Activated CD4-positive, alpha-beta T cell treated with anti-CD3 and anti-CD28 coated beads, Interleukin-2, Interleukin-6, amounts not matched to agents 100 ng/mL and 50 ng/mL, durations not matched to agents 16 hours and 8 hours (primary cell): ENCODE measurements around the gene ERICH3.
"Not testable (repeated sequence)": the region's sequence is repeated elsewhere in the genome, so short reads cannot be mapped to it uniquely, and the experiment has no call there.

Experiments
- DNase-seq: peaks from one replicate; pipeline ENCODE4 v3.0.0-alpha.2; 2020

Gene ERICH3

GRCh38 chr1:74681001-74681400 lies 7.4 kb upstream of the ERICH3 start:
- no peak for DNase-seq

GRCh38 chr1:74679811-74680210 lies 6.2 kb upstream of the ERICH3 start:
- no peak for DNase-seq

GRCh38 chr1:74677926-74678325 lies 4.3 kb upstream of the ERICH3 start:
- no peak for DNase-seq

- DNase-seq, result no peak
Measured at GRCh38 chr1:74674278-74675048, 871 bp upstream of the ERICH3 start.

GRCh38 chr1:74670866-74671265 lies 2.7 kb downstream of the ERICH3 start:
- DNase-seq, result not testable (repeated sequence)

GRCh38 chr1:74654708-74655107 lies 18.9 kb downstream of the ERICH3 start:
- no peak for DNase-seq

- no peak for DNase-seq
Measured at GRCh38 chr1:74652711-74653139, 20.9 kb downstream of the ERICH3 start.

- no peak for DNase-seq
Measured at GRCh38 chr1:74650561-74650960, 23.0 kb downstream of the ERICH3 start.

- no peak for DNase-seq
Measured at GRCh38 chr1:74641876-74642275, 31.7 kb downstream of the ERICH3 start.

- DNase-seq, result no peak
Measured at GRCh38 chr1:74641161-74641560, 32.4 kb downstream of the ERICH3 start.

GRCh38 chr1:74637296-74637695 lies 36.3 kb downstream of the ERICH3 start:
- DNase-seq, result no peak

- DNase-seq, result no peak
Measured at GRCh38 chr1:74629283-74629682, 44.3 kb downstream of the ERICH3 start.

GRCh38 chr1:74623716-74624115 lies 49.9 kb downstream of the ERICH3 start:
- DNase-seq, result no peak

- DNase-seq, result no peak
Measured at GRCh38 chr1:74620242-74620641, 53.4 kb downstream of the ERICH3 start.

- DNase-seq, result no peak
Measured at GRCh38 chr1:74618974-74619373, 54.6 kb downstream of the ERICH3 start.

- no peak for DNase-seq
Measured at GRCh38 chr1:74613894-74614293, 59.7 kb downstream of the ERICH3 start.

- DNase-seq, result no peak
Measured at GRCh38 chr1:74611887-74612286, 61.7 kb downstream of the ERICH3 start.

GRCh38 chr1:74610961-74611360 lies 62.6 kb downstream of the ERICH3 start:
- DNase-seq, result no peak

GRCh38 chr1:74609810-74610371 lies 63.7 kb downstream of the ERICH3 start:
- DNase-seq, result no peak

- no peak for DNase-seq
Measured at GRCh38 chr1:74596717-74597116, 76.9 kb downstream of the ERICH3 start.

- DNase-seq, result no peak
Measured at GRCh38 chr1:74593887-74594866, 79.4 kb downstream of the ERICH3 start.

- no peak for DNase-seq
Measured at GRCh38 chr1:74592580-74593355, 80.8 kb downstream of the ERICH3 start.

GRCh38 chr1:74591949-74592348 lies 81.6 kb downstream of the ERICH3 start:
- DNase-seq, result no peak
